Prostate gland (tissue), 2 donors: ENCODE results near the gene HOXA4.

ENCODE experiments used
- CTCF ChIP-seq, 4 experiments: fragments of 200-600 bp in 2 of 4; fragments of 450-650 bp in 2 of 4; sonication (generic) in 2 of 4; IDR thresholded peaks; 1 replicate in 3 of 4; 2 replicates in 1 of 4; pipeline ENCODE4 v1.5.1; 2016 to 2019; ENCODE audit warnings: antibody characterized with exemption in 4 of 4, mild to moderate bottlenecking in 2 of 4, moderate library complexity in 2 of 4
- POLR2A ChIP-seq: fragments of 450-650 bp; IDR thresholded peaks from one replicate; pipeline ENCODE4 v1.6.1; 2016; ENCODE audit warnings: antibody characterized with exemption, mild to moderate bottlenecking

GRCh38 chr7:27124902-27125689, 5.5 kb downstream of the HOXA4 start:
- TF ChIP-seq CTCF (IDR thresholded peaks at IDR 0.05) (no peak), POLR2A (no peak)
